Measurements from ENCODE around the gene SMS.

GRCh38 chrX:21998037-21998436 lies 57.5 kb downstream of the SMS start:
- TF ChIP-seq, protein P1, sequence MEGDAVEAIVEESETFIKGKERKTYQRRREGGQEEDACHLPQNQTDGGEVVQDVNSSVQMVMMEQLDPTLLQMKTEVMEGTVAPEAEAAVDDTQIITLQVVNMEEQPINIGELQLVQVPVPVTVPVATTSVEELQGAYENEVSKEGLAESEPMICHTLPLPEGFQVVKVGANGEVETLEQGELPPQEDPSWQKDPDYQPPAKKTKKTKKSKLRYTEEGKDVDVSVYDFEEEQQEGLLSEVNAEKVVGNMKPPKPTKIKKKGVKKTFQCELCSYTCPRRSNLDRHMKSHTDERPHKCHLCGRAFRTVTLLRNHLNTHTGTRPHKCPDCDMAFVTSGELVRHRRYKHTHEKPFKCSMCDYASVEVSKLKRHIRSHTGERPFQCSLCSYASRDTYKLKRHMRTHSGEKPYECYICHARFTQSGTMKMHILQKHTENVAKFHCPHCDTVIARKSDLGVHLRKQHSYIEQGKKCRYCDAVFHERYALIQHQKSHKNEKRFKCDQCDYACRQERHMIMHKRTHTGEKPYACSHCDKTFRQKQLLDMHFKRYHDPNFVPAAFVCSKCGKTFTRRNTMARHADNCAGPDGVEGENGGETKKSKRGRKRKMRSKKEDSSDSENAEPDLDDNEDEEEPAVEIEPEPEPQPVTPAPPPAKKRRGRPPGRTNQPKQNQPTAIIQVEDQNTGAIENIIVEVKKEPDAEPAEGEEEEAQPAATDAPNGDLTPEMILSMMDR (IDR thresholded peaks at IDR 0.05): no peak
- TF ChIP-seq POLR2A (IDR thresholded peaks at IDR 0.05) (no peak), EP300 (IDR thresholded peaks at IDR 0.05) (no peak)
